ENCODE data around the gene H6PD.

Gene H6PD

GRCh38 chr1:9306006-9306405, 71.4 kb downstream of the H6PD start:
- TF ChIP-seq EZH2phosphoT487 (IDR thresholded peaks at IDR 0.05; ENCODE audit: low read depth) (no peak), CTCF (IDR thresholded peaks at IDR 0.05; ENCODE audit: low read depth, low read length) (no peak)
- Histone ChIP-seq H3K4me1 (ENCODE audit: low read length) (no peaks in the 10 kb centered on the region), H3K9me3 (ENCODE audit: insufficient read depth, low read length) (no peaks in the 10 kb centered on the region), H2AFZ (ENCODE audit: low read depth, low read length) (no peak overlapping the region), H3K36me3 (replicated peaks; ENCODE audit: low read depth, low read length) (no peaks in the 10 kb centered on the region), H3K27me3 (ENCODE audit: low read depth, low read length) (0 out of 2 replicates have a peak, but pooled peaks cover 4% of the 10 kb centered on the region), H3K27ac (ENCODE audit: low read length) (no peak overlapping the region), H3K79me2 (ENCODE audit: low read length) (no peaks in the 10 kb centered on the region), H3K4me3 (ENCODE audit: low read length) (no peak overlapping the region), H3K4me2 (ENCODE audit: low read length) (no peak overlapping the region), H4K20me1 (ENCODE audit: insufficient read depth, low read length) (no peaks in the 10 kb centered on the region), H3K9ac (ENCODE audit: low read length) (no peak overlapping the region)

GRCh38 chr1:9307303-9307702, 72.7 kb downstream of the H6PD start:
- Histone ChIP-seq H3K4me1 (ENCODE audit: low read length) (no peaks in the 10 kb centered on the region), H3K79me2 (ENCODE audit: low read length) (no peaks in the 10 kb centered on the region), H3K36me3 (replicated peaks; ENCODE audit: low read depth, low read length) (no peaks in the 10 kb centered on the region), H4K20me1 (ENCODE audit: insufficient read depth, low read length) (no peaks in the 10 kb centered on the region), H3K9me3 (ENCODE audit: insufficient read depth, low read length) (no peaks in the 10 kb centered on the region), H3K9ac (ENCODE audit: low read length) (no peak overlapping the region), H2AFZ (ENCODE audit: low read depth, low read length) (no peak overlapping the region), H3K4me3 (ENCODE audit: low read length) (no peak overlapping the region), H3K27me3 (ENCODE audit: low read depth, low read length) (0 out of 2 replicates have a peak, but pooled peaks cover 4% of the 10 kb centered on the region), H3K27ac (ENCODE audit: low read length) (no peak overlapping the region), H3K4me2 (ENCODE audit: low read length) (no peak overlapping the region)
- TF ChIP-seq EZH2phosphoT487 (IDR thresholded peaks at IDR 0.05; ENCODE audit: low read depth) (no peak), CTCF (IDR thresholded peaks at IDR 0.05; ENCODE audit: low read depth, low read length) (no peak)

- Histone ChIP-seq H3K4me2 (ENCODE audit: low read length) (no peak overlapping the region), H4K20me1 (ENCODE audit: insufficient read depth, low read length) (no peaks in the 10 kb centered on the region)
- TF ChIP-seq CTCF (IDR thresholded peaks at IDR 0.05; ENCODE audit: low read depth, low read length): no peak
- TF ChIP-seq EZH2phosphoT487 (IDR thresholded peaks at IDR 0.05; ENCODE audit: low read depth): no peak
Measured at GRCh38 chr1:9308236-9308785, 73.7 kb downstream of the H6PD start.

GRCh38 chr1:9309080-9309479, 74.5 kb downstream of the H6PD start:
- no peaks in the 10 kb centered on the region for H3K9me3 ChIP-seq (ENCODE audit: insufficient read depth, low read length)
- TF ChIP-seq EZH2phosphoT487 (IDR thresholded peaks at IDR 0.05; ENCODE audit: low read depth): no peak
- no peak overlapping the region for H3K9ac ChIP-seq (ENCODE audit: low read length)
- no peaks in the 10 kb centered on the region for H3K36me3 ChIP-seq (replicated peaks; ENCODE audit: low read depth, low read length)
- H3K27me3 ChIP-seq (ENCODE audit: low read depth, low read length): no peaks in the 10 kb centered on the region
- no peak overlapping the region for H3K4me3 ChIP-seq (ENCODE audit: low read length)
- no peak overlapping the region for H3K27ac ChIP-seq (ENCODE audit: low read length)
- H3K4me2 ChIP-seq (ENCODE audit: low read length): no peak overlapping the region
- H2AFZ ChIP-seq (ENCODE audit: low read depth, low read length): no peak overlapping the region
- no peaks in the 10 kb centered on the region for H3K4me1 ChIP-seq (ENCODE audit: low read length)
- H4K20me1 ChIP-seq (ENCODE audit: insufficient read depth, low read length): no peaks in the 10 kb centered on the region
- H3K79me2 ChIP-seq (ENCODE audit: low read length): no peaks in the 10 kb centered on the region

More at GRCh38 chr1:9308236-9308785, 73.7 kb downstream of the H6PD start:
- H3K27ac ChIP-seq (ENCODE audit: low read length): no peak overlapping the region
- H3K79me2 ChIP-seq (ENCODE audit: low read length): no peaks in the 10 kb centered on the region
- H3K9ac ChIP-seq (ENCODE audit: low read length): no peak overlapping the region
- no peak overlapping the region for H2AFZ ChIP-seq (ENCODE audit: low read depth, low read length)
- no peak overlapping the region for H3K4me3 ChIP-seq (ENCODE audit: low read length)
- H3K4me1 ChIP-seq (ENCODE audit: low read length): no peaks in the 10 kb centered on the region
- H3K36me3 ChIP-seq (replicated peaks; ENCODE audit: low read depth, low read length): no peaks in the 10 kb centered on the region
- H3K27me3 ChIP-seq (ENCODE audit: low read depth, low read length): 0 out of 2 replicates have a peak, but pooled peaks cover 4% of the 10 kb centered on the region
- H3K9me3 ChIP-seq (ENCODE audit: insufficient read depth, low read length): no peaks in the 10 kb centered on the region
